ENCODE results near the gene KIRREL3.
"Not testable (repeated sequence)": the region's sequence is repeated elsewhere in the genome, so short reads cannot be mapped to it uniquely, and the experiment has no call there.

Gene KIRREL3

DNA sequence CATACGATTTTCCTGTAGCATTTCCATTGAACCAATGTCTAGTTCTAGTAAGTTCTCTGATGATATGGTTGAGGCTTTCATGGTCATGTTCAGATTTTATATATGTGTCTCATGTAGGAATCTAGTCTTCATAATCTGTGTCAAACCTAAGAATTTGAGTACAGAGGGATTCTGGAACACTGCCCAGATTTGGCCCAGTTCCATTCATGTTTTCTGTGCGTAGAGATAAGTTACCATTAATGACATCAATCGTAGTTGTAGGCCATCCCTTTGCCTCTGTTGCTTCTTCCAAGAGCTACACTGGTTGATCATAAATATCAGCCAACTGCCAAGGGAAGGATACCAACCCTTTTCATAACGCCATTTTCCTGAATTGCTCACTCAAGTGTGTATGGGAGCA lies 621.8 kb downstream of the KIRREL3 start:
- no peak for DNase-seq (ENCODE audit: low read depth)

GRCh38 chr11:126375726-126376125 lies 624.8 kb downstream of the KIRREL3 start:
- DNase-seq (ENCODE audit: low read depth), result no peak

- not testable (repeated sequence) for DNase-seq (ENCODE audit: low read depth)
Measured at GRCh38 chr11:126374562-126375300, 625.8 kb downstream of the KIRREL3 start.

DNA sequence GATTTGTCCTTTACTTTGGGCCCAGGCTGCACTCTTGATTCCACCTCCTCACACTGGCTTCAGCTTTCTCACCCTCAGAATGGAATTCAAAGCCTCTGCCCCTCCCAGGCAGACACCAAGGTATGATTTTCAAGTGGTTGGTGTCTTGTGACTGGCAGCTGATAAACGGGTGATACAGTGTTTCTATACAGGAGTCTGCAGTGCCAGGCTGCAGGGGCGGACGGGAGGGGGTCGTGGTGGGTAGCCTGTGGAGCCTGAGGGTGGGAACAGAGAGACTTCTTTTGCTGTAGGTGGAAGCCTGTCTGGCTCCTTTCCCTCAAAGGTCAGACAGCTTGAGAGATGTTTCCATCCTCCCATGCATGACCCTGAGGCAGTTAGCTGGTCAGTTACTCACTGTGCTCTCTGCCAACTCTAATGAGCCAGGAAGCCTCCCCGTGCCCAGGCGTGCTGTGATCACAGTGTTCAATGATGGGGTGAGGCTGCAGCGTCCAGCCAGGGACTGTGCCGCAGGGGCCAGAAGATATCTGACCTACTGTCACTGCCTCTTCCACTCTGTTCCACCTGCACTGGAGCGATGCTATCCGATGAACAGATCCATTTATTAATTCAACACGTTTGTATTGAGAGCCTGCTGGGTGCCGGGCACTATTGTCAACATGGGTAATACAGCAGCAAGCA lies 627.0 kb downstream of the KIRREL3 start:
- not testable (repeated sequence) for DNase-seq (ENCODE audit: low read depth)
